CD1c-positive myeloid dendritic cell (primary cell): ENCODE data around the gene LZTR1.

Experiments used
- DNase-seq: peaks from one replicate; pipeline ENCODE4 v3.0.0-alpha.2; 2016; ENCODE audit errors: extremely low spot score

Gene LZTR1

DNA sequence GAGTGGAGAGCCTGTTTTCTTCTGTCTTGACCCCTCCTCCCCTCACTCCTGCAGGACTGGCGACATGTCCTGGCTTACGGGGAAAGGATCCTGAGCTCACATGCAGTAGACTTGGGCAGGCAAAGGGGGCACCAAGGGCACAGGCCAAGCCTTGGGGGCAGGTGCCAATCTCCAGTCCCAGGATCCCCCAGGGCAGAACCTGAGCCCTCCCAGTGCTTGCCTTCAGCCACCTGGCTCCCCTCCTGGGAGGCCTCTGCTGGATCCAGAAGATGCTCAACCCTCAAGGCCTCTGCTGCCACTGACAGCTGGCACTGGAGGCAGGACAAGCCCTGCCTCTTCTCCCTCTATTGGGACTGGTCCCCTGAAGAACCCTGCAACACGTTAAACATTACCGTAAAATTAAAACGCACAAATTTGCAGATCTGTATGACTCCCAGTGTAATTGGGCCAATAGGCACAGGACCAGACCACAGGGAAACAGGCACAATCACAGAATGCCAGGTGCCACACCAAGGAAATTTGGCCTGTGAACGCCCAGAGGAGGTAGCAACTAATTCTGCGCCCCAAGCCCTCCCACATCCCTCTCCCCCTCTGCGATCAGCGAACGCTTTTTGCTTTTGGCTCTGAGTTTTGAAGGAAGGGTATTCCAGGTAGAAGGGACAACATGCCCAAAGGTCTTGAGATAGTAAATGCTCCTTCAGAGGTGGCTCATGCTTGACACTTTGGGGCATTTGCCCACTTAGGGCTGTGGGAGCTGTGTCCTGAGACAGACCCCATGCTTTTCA lies 967 bp upstream of the LZTR1 start:
- no peak for DNase-seq

DNA sequence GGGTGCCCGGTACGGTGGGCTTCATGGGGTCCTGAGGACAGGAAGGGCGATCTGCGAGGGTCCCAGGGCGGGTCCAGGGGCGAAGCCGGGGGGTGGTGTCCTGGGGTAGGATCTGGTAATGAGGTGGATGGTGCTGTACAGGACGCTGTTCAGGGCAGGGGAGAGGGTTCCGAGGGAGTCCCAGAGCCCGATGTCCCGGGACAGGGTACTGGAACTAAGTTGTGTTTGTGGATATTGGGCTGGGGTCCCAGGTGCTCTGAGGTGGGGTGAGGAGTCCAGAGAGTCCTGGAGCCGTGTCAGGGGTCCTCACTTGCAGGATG lies 426 bp downstream of the LZTR1 start:
- no peak for DNase-seq

DNA sequence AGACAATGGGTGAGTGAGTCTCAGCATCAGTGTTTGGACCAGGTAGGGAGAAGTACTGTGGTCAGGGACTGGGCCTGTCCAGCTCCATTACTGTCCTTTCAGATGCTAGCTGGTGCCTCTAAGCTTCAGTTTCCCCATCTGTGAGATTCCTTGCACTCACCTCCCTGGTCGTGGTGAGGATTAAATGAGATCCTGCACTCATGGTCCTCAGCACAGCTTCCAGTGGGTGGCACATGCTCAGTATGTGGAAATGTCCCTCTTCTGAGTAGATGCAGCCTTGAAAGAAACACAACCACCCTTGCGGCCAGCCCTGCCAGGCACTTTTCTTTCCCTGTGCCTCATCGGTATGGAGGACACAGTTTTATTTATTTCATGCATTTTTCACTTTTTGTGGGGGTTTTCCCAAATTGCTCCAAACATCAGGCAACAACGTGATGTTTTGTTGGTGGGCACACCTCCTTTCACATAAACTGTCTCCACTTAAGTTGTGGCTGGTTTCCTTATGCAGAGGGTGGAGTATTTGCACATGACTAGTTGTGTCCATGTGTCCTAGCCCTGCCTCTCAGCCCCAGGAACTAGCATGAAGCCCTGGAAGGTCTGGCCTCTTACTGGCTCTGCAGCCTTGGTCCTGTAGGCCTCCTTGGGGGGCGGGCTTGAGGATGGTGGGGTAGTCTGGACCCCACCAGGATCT lies 1.1 kb downstream of the LZTR1 start:
- no peak for DNase-seq

DNA sequence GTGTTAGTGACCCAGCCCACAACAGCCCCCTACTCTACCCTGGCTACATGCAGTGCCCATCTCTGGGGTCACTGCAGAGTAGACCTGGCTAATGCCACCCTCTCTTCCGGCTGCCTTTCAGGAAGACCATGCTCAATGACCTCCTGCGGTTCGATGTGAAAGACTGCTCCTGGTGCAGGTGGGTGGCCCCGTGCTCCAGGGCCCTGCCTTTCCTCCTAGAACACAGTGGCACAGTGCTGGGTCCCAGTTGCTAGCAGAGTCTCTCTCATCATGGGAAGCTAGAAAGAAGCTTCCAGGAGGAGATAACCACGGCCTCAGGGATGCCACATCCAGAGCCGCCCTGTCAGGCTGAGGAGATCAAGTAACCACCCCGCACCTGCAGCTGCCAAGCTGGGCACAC lies 3.6 kb downstream of the LZTR1 start:
- DNase-seq = no peak

DNA sequence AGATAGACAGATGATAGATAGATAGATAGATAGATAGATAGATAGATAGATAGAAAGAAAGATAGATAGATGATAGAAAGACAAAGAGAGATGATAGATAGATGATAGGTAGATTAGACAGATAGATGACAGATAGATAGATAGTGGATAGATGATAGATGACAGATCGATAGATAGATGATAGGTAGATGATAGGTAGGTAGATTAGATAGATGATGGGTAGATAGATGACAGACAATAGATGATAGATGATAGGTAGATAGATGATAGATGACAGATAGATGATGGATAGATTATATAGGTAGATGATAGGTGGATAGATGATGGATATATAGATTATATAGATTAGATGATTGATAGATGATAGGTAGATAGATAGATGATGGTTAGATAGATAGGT lies 4.3 kb downstream of the LZTR1 start:
- no peak for DNase-seq

DNA sequence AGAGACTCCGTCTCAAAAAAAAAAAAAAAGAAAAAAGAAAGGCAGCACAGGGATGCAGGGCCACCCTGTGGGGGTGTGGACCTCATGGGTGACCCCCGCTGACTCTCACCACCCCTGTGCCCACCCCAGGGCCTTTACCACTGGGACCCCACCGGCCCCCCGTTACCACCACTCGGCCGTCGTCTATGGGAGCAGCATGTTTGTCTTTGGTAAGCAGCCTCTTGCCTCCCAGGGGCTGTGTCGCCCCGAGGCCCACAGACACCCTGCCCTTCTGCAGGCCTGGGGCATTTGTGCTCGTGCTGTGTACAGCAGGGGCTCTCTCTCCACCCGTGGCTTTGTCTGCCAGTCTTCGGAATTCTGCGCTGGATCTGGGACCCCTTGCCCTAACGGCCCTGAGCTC lies 5.3 kb downstream of the LZTR1 start:
- no peak for DNase-seq

DNA sequence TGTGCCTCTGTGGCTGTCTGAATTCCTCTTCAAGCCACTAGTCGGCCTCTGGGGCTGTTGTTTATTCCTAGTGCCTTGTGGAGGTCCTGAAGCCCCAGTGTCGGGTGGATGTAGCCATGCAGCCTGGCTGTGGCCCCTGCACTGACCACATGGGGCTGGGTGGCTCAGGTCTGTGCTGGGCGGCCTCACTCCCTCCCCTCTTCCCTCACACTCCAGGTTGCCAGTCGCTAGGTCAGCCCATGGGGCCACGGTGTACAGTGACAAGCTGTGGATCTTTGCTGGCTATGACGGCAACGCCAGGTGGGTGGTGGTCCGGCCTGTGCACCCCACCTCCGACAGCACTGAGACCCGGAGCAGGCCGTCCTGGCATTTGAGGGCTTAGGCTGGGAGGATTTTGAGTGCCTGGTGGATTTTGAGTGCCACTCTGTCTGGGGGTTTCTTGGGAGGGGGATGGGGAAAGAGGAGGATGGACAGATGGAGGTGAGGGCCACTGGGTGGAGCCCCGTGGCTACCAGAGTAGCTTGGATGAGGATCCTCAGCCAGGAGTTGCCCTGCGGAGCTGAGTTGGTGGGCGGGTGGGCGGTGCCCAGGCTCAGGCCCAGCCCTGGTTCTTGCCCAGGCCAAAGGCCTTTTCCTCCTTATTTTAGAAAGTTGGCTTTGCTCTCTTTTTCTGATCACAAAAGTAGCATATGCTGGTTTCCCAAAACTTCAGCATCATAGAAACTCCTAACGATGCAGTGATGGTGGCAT lies 6.7 kb downstream of the LZTR1 start:
- no peak for DNase-seq

DNA sequence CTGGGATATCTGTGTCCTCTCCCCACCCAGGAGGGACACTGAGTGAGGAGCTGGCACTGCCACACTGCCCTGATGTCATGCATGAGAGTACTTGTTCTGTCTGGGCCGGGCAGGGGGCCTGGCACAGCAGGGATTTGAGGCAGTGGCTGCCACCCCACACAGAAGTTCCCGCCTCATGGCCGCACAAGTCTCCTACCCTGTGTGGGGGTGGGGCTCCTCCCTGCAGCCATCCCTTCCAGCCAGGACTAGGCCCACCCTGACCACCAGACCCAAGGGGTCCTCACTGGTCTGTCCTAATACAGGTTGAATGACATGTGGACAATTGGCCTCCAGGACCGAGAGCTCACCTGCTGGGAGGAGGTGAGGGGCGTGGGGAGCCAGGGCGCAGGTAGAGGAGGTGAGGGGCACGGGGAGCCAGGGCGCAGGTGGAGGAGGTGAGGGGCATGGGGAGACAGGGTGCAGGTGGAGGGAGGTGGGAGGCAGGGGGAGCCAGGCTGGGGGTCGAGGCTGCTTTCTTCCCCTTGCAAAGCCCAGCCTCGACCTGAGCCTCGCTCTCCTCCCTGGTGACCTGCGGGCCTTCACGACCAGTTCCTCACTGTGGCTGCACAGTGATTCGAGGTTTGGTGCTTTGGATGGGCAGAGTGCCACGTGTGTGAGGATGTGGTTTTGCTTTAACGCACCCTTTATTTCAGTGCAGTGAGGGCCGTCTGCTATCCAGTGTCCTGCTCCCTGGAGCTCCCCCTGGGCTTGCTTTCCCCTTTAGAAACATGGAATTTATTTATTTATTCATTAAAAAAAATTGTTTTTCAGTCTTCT lies 7.4 kb downstream of the LZTR1 start:
- DNase-seq = no peak

DNA sequence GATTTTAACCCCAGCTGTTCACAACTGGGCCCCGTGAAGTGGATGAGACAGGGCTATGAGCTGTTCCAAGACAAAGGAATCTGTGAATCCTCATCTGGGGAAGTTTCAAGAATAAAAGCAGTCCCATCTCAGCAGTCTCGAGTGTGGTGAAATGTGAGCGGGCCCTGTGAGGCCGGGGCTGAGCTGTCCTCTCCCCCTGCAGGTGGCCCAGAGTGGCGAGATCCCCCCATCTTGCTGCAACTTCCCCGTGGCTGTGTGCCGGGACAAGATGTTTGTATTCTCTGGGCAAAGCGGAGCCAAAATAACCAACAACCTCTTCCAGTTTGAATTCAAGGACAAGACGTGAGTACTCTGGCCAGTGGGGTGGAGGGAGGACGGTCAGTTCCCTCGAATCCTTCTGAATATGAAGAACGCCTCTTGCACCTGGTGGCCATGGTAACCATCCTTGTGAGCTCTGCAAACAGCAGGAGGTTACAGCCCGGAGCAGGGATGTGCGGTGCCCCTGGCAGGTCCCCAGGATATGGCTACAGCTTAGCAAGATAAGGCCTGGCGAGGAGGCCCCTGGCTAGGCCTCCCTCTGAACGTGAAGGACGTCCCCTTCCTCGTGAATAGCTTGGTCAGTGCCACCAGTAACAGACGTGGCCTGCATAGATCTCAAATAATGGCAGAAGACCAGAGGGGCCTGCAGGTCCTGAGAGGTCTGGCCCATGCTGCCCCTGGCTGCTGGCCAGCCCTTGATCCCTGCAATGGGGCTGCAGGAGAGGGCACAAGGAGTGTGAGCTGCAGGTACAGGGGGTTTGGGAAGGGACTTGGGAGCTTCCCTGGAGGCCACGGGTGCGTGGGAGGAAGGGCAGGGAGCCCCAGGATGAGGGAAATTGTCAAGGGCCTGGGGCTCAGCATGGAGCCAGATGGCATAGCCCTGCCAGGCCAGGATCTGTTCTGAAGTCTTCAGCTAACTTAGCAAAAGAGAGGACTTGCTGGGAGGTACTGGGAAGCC lies 8.4 kb downstream of the LZTR1 start:
- DNase-seq = no peak

DNA sequence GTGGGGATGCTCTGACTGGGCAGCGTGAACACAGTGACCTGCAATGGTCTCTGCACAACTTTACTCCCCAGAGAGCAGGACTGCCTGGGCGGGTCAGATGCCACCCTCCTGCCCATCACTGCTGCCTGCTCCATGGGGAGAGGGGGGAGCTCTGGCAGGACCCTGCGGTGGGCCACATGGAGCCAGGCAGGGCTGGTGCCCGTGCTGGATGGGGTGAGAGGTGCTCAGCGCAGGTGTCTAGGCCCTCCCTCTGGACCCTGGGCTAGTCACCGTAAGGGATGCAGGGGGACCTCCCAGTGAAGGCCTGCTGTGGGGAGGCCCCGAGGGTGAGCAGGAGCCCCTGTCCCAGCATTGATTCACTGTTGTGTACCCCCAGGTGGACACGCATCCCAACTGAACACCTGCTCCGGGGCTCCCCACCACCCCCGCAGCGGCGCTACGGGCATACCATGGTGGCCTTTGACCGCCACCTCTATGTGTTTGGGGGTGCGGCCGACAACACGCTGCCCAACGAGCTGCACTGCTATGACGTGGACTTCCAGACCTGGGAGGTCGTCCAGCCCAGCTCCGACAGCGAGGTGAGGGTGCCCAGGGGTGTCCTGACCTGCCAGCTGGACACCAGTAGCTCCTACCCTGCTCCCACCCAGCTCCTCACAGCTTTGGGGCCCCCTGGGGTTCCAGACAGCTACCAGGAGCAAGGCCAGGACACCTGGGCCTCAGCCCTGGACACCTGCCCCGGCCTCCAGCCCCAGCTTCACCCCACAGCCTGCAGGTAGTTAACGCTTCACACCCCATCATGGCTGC lies 9.4 kb downstream of the LZTR1 start:
- no peak for DNase-seq

DNA sequence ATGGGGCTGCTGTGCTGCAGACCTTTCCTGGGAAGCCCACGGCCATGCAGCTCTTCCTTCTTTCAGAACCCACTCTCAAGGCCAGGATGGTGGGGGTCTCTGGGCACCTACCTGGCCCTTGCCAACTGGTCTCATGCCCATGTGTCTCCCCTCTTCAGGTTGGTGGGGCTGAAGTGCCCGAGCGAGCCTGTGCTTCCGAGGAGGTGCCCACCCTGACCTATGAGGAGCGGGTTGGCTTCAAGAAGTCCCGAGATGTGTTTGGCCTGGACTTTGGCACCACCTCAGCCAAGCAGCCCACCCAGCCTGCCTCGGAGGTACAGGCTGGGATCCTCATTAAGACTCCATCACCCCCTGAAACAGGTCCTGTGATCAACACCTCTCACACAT lies 10.0 kb downstream of the LZTR1 start:
- no peak for DNase-seq

DNA sequence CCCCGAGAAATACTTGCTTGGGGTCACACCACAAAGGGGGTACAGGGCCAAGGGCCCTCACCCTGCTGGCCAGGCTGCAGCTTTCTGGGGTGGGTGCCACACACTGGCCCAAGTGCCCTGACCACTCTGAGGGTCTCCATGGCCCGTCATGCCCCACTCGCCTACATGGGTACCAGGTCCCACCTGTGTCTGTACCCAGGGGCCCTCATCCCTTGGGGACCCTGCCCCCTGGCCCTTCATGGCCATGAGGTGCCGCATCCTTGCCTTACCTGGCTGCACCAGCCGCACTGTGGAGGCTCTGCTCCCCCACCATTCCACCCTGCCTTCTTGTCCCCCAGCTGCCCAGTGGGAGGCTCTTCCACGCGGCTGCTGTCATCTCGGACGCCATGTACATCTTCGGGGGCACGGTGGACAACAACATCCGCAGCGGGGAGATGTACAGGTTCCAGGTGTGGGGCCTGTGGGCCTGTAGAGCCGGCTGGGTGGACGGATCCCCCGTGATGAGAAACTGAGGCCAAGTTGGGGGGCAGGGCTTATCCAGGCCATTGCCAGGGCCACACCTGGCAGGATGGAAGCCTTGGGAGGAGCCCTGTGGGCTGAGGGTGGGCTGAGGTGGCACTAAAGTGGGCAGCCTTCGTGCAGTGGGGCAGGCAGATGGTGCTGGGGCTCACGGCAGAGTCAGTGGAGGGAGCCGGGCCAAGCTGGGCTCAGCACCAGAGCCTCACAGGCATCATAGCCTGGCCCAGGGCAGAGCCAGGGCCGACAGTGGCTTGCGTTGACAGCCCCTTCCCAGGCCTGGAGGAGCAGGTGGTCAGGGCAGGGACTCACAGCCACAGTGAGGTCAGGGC lies 10.6 kb downstream of the LZTR1 start:
- DNase-seq = no peak

DNA sequence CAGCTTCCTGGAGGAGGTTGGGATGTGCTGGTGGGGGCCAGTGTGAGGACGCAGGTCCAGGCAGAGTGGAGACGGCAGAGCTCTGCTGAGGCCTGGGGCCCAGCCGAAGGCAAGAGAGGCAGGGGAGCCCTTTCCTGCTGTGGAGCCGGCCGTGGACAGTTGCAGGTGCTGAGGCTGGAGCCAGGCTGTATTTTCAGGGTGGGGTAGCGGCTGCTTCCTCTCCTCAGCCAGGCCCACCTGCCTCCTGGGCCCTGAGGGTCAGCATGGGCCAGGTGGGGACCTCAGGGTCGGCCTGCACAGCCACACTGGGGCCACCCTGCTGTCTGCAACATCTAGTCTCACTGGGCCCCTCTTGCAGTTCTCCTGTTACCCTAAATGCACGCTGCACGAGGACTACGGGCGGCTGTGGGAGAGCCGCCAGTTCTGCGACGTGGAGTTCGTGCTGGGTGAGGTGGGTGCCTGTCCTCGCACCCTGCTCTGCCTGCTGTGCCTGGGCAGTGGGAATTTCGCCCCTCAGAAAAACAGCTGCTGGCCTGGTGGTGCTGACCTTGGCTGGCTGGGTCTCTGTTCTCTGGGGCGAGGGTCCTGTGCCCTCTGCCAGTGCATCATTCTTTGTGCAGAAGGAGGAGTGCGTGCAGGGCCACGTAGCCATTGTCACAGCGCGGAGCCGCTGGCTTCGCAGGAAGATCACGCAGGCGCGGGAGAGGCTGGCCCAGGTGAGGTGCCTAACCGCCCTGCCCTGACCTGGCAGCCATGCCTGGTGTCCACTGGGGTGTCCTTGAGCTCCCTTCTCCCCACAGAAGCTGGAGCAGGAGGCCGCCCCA lies 11.4 kb downstream of the LZTR1 start:
- no peak for DNase-seq

DNA sequence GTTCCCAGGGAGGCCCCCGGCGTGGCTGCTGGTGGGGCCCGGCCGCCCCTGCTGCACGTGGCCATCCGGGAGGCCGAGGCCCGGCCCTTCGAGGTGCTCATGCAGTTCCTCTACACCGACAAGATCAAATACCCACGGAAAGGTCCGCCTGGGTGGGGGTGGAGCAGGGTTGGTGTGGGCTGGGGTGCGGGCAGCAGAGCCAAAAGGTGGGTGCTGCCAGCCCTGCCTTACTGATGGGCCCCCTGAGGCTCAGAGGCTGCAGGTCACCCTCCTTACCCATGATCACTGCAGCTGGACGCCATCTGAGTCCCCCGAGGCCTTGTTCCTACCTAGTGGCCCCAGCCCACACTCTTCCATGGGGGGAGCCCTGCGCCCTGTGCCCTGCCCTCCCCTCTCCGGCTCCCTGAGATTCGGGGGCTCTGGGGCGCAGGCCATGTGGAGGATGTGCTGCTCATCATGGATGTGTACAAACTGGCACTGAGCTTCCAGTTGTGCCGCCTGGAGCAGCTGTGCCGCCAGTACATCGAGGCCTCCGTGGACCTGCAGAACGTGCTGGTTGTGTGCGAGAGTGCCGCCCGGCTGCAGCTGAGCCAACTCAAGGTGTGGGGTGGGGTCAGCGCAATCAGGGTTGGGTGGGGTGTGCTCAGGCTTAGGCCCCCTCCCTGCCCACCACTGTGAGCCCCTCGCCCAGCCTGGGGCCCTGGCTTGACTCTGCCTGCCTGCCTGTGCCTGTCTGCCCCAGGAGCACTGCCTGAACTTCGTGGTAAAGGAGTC lies 12.2 kb downstream of the LZTR1 start:
- no peak for DNase-seq

DNA sequence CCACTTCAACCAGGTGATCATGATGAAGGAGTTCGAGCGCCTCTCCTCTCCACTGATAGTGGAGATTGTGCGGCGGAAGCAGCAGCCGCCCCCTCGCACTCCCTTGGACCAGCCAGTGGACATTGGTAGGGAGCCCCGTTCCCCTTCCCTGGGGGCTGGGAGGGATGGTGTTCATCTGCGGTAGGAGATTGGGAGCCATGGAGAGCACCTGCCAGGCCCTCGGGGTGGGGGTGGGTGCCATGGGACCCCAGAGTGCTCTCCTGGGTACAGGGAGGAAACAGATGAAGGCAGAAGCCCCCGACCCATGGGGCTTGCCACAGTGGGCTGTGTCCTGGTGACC lies 12.8 kb downstream of the LZTR1 start:
- no peak for DNase-seq

DNA sequence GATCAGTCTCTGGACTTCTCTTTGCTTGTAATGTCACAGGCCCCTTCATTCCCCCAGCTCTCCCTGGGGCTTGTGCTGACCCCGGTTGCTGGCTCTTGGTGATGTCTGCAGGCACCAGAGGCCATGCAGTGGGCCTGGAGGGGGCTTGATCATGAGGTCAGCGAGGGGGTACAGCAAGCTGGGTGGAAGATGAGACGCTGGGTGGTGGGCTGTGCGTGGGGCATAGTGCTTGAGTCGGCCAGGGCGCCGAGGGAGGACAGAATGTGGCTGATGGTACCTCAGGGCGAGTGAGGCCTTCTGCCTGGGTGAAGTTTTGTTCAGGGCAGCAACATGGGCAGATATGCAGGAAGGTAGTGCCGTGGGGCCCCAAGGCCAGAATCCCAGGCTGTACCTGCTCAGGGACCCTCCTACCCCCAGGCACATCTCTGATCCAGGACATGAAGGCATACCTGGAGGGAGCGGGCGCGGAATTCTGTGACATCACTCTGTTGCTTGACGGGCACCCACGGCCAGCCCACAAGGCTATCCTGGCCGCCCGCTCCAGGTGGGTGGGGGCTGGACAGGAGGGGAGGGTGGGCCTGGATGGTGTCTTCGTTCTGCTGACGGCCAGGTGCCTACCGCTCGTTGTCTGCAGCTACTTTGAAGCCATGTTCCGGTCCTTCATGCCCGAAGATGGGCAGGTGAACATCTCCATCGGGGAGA lies 13.4 kb downstream of the LZTR1 start:
- no peak for DNase-seq

DNA sequence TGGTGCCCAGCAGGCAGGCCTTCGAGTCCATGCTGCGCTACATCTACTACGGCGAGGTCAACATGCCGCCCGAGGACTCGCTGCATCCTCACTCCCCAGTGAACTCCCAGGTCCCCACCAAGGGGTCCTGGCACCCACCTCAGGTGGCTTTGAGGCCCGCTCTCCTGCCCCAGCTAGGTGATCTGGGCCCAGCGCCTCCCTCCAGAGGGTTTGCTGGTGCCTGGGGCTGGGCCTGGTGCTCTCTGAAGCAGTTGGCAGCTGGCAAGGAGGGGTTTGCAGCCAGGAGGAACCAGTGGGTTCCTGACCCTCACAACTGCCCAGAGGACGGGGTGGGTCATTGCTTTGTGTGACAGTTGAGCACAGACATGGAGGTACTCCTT lies 13.9 kb downstream of the LZTR1 start:
- no peak for DNase-seq
